ENCODE results near the gene FAIM2.

The FAIM2 gene

GRCh38 chr12:49878021-49878420 lies 25.7 kb downstream of the FAIM2 start:
- DNase-seq (no peak), ATAC-seq (ENCODE audit: insufficient read depth, low read depth) (no peak)
- no peak for TF ChIP-seq CTCF (IDR thresholded peaks at IDR 0.05; ENCODE audit: borderline replicate concordance, extremely low read depth, low read length, poor library complexity, severe bottlenecking)
- TF ChIP-seq EZH2 (IDR thresholded peaks at IDR 0.05; ENCODE audit: borderline replicate concordance, low read depth, low read length, severe bottlenecking): no peak
- Histone ChIP-seq H2AFZ (ENCODE audit: low read depth, low read length) (no peak overlapping the region), H3K36me3 (ENCODE audit: insufficient read depth, low read length) (no peaks in the 10 kb centered on the region), H3K9me3 (ENCODE audit: insufficient read depth, low read length, severe bottlenecking) (peaks cover 7% of the 10 kb centered on the region), H3K27me3 (ENCODE audit: insufficient read depth, low read length, poor library complexity) (no peaks in the 10 kb centered on the region), H3K27ac (ENCODE audit: low read length) (no peak overlapping the region), H3K4me2 (ENCODE audit: insufficient read depth, low read length) (no peak overlapping the region), H4K20me1 (ENCODE audit: insufficient read depth, low read length) (no peaks in the 10 kb centered on the region), H3K4me1 (ENCODE audit: insufficient read depth, low read length) (no peaks in the 10 kb centered on the region), H3K9ac (ENCODE audit: low read depth, low read length) (no peak overlapping the region), H3K79me2 (ENCODE audit: insufficient read depth, low read length) (no peaks in the 10 kb centered on the region), H3K4me3 (ENCODE audit: low read depth in 1 of 2, low read length in 2 of 2) (no peak overlapping the region)

GRCh38 chr12:49877066-49877465 lies 26.6 kb downstream of the FAIM2 start:
- TF ChIP-seq EZH2 (IDR thresholded peaks at IDR 0.05; ENCODE audit: borderline replicate concordance, low read depth, low read length, severe bottlenecking) (no peak), CTCF (IDR thresholded peaks at IDR 0.05; ENCODE audit: borderline replicate concordance, extremely low read depth, low read length, poor library complexity, severe bottlenecking) (no peak)
- H3K4me3 ChIP-seq (ENCODE audit: low read depth in 1 of 2, low read length in 2 of 2): no peak overlapping the region
- no peaks in the 10 kb centered on the region for H4K20me1 ChIP-seq (ENCODE audit: insufficient read depth, low read length)
- no peak for DNase-seq
- no peaks in the 10 kb centered on the region for H3K27me3 ChIP-seq (ENCODE audit: insufficient read depth, low read length, poor library complexity)
- no peaks in the 10 kb centered on the region for H3K4me1 ChIP-seq (ENCODE audit: insufficient read depth, low read length)
- no peak overlapping the region for H2AFZ ChIP-seq (ENCODE audit: low read depth, low read length)
- H3K4me2 ChIP-seq (ENCODE audit: insufficient read depth, low read length): no peak overlapping the region
- H3K9me3 ChIP-seq (ENCODE audit: insufficient read depth, low read length, severe bottlenecking): peaks cover 7% of the 10 kb centered on the region
- no peaks in the 10 kb centered on the region for H3K36me3 ChIP-seq (ENCODE audit: insufficient read depth, low read length)
- no peak overlapping the region for H3K27ac ChIP-seq (ENCODE audit: low read length)
- no peak overlapping the region for H3K9ac ChIP-seq (ENCODE audit: low read depth, low read length)
- ATAC-seq (ENCODE audit: insufficient read depth, low read depth): no peak
- no peaks in the 10 kb centered on the region for H3K79me2 ChIP-seq (ENCODE audit: insufficient read depth, low read length)

GRCh38 chr12:49876070-49876469 lies 27.6 kb downstream of the FAIM2 start:
- Histone ChIP-seq H3K4me1 (ENCODE audit: insufficient read depth, low read length) (no peaks in the 10 kb centered on the region), H3K9me3 (ENCODE audit: insufficient read depth, low read length, severe bottlenecking) (peaks cover 7% of the 10 kb centered on the region), H3K9ac (ENCODE audit: low read depth, low read length) (no peak overlapping the region), H3K27me3 (ENCODE audit: insufficient read depth, low read length, poor library complexity) (no peaks in the 10 kb centered on the region), H3K27ac (ENCODE audit: low read length) (no peak overlapping the region), H2AFZ (ENCODE audit: low read depth, low read length) (no peak overlapping the region), H3K36me3 (ENCODE audit: insufficient read depth, low read length) (no peaks in the 10 kb centered on the region), H3K4me3 (ENCODE audit: low read depth in 1 of 2, low read length in 2 of 2) (no peak overlapping the region), H3K4me2 (ENCODE audit: insufficient read depth, low read length) (no peak overlapping the region), H3K79me2 (ENCODE audit: insufficient read depth, low read length) (no peaks in the 10 kb centered on the region), H4K20me1 (ENCODE audit: insufficient read depth, low read length) (no peaks in the 10 kb centered on the region)
- no peak for TF ChIP-seq CTCF (IDR thresholded peaks at IDR 0.05; ENCODE audit: borderline replicate concordance, extremely low read depth, low read length, poor library complexity, severe bottlenecking)
- TF ChIP-seq EZH2 (IDR thresholded peaks at IDR 0.05; ENCODE audit: borderline replicate concordance, low read depth, low read length, severe bottlenecking): no peak
- DNase-seq (no peak), ATAC-seq (ENCODE audit: insufficient read depth, low read depth) (no peak)
